ENCODE measurements around the gene ZNRF1. TPM values are rescaled to one million over a fixed set of nuclear protein-coding genes. Genes with fewer than 3 reads are reported as not detected.

Gene ZNRF1
- total RNA-seq, 3 donors from 2014 or later (not counting 1 experiment from before 2014, with no cell fraction given), result 2.4 to 5.1 (median 3.4) TPM

- Mint-ChIP-seq H3K27me3 (ENCODE audit: low read depth in 2 of 2) (peaks cover 0 to 8% of the 10 kb centered on the region in 2 donors), H3K27ac (no peak overlapping the region), H3K36me3 (peaks cover 9% of the 10 kb centered on the region), H3K4me1 (no peaks in the 10 kb centered on the region), H3K4me3 (no peak overlapping the region), H3K9me3 (no peaks in the 10 kb centered on the region)
- ATAC-seq (no peak), DNase-seq (no peak)
- Histone ChIP-seq H3K36me3 (ENCODE audit: control insufficient read depth, insufficient read depth, low read length) (no peaks in the 10 kb centered on the region), H3K27ac (ENCODE audit: low read length) (no peak overlapping the region), H3K4me1 (ENCODE audit: control insufficient read depth, insufficient read depth, low read length) (no peaks in the 10 kb centered on the region), H3K9me3 (ENCODE audit: control insufficient read depth, insufficient read depth, low read length) (no peaks in the 10 kb centered on the region), H3K27me3 (ENCODE audit: control insufficient read depth, insufficient read depth, low read length) (no peaks in the 10 kb centered on the region), H3K4me3 (ENCODE audit: low read length) (no peak overlapping the region)
- 64% methylated on average over 6 of the region's 6 CpGs for WGBS (ENCODE audit: insufficient coverage)
- no peak for TF ChIP-seq CTCF (IDR thresholded peaks at IDR 0.05)
- intact Hi-C loops (cut with micrococcal nuclease), result no loop called here
Measured at GRCh38 chr16:75039941-75040340, 41.1 kb downstream of the ZNRF1 start.

DNA sequence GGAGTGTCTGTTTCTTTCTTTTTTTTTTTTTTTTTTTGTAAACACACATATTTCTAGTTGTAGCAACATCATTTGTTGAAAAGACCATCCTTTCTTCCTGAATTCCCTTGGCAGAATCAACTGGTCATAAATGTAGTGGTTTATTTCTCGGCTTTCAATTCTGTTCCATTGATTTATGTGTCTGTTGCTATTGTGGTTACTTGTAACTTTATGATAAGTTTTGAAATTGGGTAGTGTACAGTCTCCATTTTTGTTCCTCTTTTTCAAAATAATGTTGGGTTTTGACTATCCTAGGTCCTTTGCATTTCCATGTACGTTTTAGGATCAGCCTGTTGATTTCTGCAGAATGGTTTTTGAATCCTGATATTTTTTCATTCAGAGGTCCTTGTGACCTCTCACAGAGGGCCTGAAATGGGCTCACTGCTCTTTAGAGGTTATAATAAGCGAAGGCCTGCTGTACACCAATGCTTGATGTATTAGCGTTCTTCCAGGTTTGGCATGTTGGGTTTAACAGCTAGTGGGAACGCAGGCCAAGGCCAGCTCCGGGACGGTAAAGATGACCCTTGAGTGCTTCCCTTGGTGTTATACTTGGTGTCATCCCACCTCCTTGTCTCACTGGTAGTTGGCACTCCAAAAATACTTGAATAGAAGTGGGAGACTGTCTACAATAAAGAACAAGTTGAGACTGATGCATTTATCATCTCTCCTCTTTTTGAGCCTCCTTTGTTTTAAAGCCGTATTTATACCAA is 43.8 kb downstream of the ZNRF1 start:
- H3K4me3 ChIP-seq (ENCODE audit: low read length), result no peak overlapping the region
- Mint-ChIP-seq H3K36me3 (peaks cover 5% of the 10 kb centered on the region), H3K27me3 (ENCODE audit: low read depth in 2 of 2) (peaks cover 0 to under 1% of the 10 kb centered on the region in 2 donors), H3K4me1 (no peaks in the 10 kb centered on the region), H3K27ac (no peak overlapping the region), H3K4me3 (no peak overlapping the region), H3K9me3 (no peaks in the 10 kb centered on the region)
- intact Hi-C loops (cut with micrococcal nuclease), result no loop called here
- H3K9me3 ChIP-seq (ENCODE audit: control insufficient read depth, insufficient read depth, low read length), result no peaks in the 10 kb centered on the region
- H3K27ac ChIP-seq (ENCODE audit: low read length), result no peak overlapping the region
- H3K4me1 ChIP-seq (ENCODE audit: control insufficient read depth, insufficient read depth, low read length), result no peaks in the 10 kb centered on the region
- WGBS (ENCODE audit: insufficient coverage), result 49% methylated on average over 8 of the region's 8 CpGs
- no peaks in the 10 kb centered on the region for H3K36me3 ChIP-seq (ENCODE audit: control insufficient read depth, insufficient read depth, low read length)
- no peaks in the 10 kb centered on the region for H3K27me3 ChIP-seq (ENCODE audit: control insufficient read depth, insufficient read depth, low read length)
- no peak for ATAC-seq
- TF ChIP-seq CTCF (IDR thresholded peaks at IDR 0.05), result no peak
- no peak for DNase-seq

- no peak overlapping the region for H3K27ac ChIP-seq (ENCODE audit: low read length)
- no peak overlapping the region for H3K27ac Mint-ChIP-seq
- DNase-seq, result no peak
- H3K36me3 Mint-ChIP-seq, result no peaks in the 10 kb centered on the region
- no peaks in the 10 kb centered on the region for H3K9me3 ChIP-seq (ENCODE audit: control insufficient read depth, insufficient read depth, low read length)
- ATAC-seq, result peak in 1 of 3 donors; percentile 50
- no peaks in the 10 kb centered on the region for H3K27me3 Mint-ChIP-seq (ENCODE audit: low read depth in 2 of 2)
- H3K9me3 Mint-ChIP-seq, result no peaks in the 10 kb centered on the region
- H3K36me3 ChIP-seq (ENCODE audit: control insufficient read depth, insufficient read depth, low read length), result no peaks in the 10 kb centered on the region
- no peaks in the 10 kb centered on the region for H3K4me1 Mint-ChIP-seq
- H3K4me3 ChIP-seq (ENCODE audit: low read length), result no peak overlapping the region
- 100% methylated on average over 2 of the region's 2 CpGs for WGBS (ENCODE audit: insufficient coverage)
- no peaks in the 10 kb centered on the region for H3K4me1 ChIP-seq (ENCODE audit: control insufficient read depth, insufficient read depth, low read length)
- H3K27me3 ChIP-seq (ENCODE audit: control insufficient read depth, insufficient read depth, low read length), result no peaks in the 10 kb centered on the region
- no peak overlapping the region for H3K4me3 Mint-ChIP-seq
- TF ChIP-seq CTCF (IDR thresholded peaks at IDR 0.05), result no peak
- intact Hi-C loops (cut with micrococcal nuclease), result no loop called here
Measured at GRCh38 chr16:75043175-75043895, 44.5 kb downstream of the ZNRF1 start.
